Activated T-cell treated with anti-CD3 and anti-CD28 coated beads for 1 hour (primary cell): ENCODE data around the gene GRIA4.

ENCODE experiments used
- DNase-seq: peaks from one replicate; pipeline ENCODE4 v3.0.0-alpha.2; 2020; ENCODE audit warnings: low read depth

GRIA4 gene

DNA sequence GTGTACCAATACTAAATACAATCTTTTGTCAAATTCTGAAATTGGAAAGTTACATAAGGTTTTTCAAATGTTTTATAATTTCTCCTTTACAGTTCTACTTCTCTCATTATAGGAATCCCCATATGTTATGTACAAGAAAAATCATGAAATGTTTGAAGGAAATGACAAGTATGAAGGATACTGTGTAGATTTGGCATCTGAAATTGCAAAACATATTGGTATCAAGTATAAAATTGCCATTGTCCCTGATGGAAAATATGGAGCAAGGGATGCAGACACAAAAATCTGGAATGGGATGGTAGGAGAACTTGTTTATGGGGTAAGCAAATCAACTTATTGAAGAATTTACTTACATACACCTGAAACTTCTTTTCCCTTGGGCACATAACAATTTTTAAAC, 308.7 kb downstream of the GRIA4 start:
- no peak for DNase-seq

DNA sequence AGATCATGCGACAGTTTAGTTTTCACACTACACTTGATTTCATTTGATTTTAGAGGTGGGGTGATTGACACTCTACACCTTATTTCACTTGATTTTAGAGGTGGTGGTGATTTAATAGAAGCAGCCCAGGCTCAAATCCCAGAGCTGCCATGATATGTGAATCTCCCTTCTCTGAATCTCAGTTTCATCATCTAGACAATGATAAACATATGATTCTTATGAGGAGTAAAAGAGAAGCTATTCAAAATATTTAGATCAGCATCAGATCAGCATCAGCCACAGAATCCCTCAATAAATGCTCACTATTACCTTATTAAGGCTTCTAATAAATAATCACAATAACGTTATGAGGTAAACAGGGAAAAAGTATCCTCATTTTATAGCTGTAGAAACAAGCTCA, 313.4 kb downstream of the GRIA4 start:
- no peak for DNase-seq

DNA sequence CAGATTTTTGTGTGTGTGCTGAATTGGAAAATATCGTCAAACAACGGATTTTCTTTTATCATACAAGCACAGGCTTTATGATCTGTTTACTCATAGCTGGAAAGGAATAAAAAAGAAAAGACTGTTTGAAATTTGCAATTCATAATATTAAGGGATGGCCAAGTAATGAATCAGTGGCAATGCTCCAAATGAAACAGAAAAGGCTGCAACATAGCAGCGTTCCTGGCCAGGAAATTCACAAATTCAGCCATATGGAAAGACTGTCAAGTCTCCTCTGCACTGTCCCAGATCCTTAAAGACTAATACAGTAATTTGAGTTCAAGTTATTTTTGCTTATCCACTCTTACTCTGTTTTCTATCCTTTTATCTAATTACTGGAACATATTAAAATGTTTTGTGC, 313.9 kb downstream of the GRIA4 start:
- no peak for DNase-seq

DNA sequence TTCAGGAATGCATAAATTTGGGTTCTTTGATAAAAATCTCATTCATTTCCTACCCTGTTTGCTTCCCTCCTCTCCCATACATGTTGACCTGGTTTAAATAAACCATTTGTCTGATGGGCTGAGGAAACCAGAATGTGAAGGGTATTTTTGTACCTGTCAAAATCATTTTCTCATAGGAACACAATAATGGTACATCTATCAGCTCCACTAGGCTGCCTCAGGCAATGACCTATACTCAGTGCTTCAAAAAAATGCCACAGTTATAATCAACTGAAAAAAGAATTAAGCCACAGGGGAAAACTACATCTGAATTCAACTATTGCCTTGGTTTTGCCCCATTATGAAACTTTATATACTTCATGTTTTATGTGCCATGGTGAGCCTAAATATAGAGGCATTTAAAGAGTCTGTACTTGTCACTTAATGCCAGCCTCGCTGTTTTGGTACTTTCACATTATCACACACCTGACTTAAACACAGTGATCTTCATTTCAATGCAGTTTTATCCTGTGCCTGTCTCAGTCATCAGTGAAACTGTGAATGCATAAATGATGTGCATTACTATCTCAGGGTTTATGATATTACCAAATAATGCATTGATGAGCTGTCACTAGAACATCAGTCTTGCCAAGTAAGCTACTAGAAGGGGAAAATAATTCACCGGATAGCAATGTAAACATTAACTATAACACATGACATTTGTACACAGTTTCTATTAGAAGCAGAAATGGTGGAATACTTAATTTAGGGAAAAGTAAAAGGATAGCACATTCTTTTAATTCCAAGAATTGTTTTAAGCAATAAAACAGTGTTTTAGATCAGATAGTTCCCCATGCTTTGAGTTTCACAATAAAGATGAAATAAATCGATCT, 319.4 kb downstream of the GRIA4 start:
- DNase-seq, result no peak

DNA sequence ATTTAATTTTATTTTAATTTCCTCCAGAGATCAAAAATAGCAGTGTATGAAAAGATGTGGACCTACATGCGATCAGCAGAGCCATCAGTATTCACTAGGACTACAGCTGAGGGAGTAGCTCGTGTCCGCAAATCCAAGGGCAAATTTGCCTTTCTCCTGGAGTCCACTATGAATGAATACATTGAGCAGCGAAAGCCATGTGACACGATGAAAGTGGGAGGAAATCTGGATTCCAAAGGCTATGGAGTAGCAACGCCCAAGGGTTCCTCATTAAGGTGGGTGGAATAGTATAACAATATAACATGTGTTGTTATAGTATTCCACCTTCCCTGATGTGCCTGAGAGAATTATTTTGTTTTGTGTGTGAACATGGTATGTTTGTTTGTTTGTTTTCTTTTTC, 323.8 kb downstream of the GRIA4 start:
- DNase-seq, result no peak

DNA sequence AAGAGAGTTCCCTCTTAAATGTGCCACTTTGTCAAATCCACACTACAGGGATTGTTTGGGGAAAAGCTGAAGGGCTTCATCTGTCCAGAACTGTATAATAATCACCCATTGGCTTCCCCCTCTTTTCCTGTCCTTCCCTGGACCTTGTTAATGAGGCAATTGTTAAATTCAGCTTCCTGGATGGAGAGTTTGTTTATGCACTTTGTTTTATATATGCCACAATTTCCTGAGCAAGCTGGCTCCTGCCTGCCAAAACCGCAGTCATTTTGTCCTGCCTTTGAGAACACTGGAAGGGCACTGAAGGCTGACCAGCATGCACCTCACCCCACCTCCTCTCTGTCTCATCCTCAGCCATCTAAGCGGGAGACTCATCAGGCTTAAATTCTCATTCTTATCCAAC, 325.9 kb downstream of the GRIA4 start:
- DNase-seq, result no peak

DNA sequence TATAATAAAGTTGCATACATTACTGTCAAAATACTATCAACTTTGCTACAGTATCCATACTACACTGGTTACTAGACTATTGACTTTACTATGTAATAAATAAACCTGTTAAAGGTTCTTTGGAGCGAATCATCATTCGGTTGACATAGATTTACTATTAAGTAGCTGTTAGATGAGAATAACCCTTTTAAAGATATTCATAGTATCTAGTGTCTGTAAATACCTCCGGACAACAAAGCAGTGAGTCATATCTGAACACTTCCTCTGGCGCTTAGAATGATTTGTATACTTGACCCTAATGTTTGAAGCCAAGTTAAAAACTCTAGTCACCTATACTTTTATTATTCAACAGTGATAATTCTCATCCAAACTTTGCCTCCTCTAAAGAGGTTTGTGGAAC, 327.5 kb downstream of the GRIA4 start:
- no peak for DNase-seq

DNA sequence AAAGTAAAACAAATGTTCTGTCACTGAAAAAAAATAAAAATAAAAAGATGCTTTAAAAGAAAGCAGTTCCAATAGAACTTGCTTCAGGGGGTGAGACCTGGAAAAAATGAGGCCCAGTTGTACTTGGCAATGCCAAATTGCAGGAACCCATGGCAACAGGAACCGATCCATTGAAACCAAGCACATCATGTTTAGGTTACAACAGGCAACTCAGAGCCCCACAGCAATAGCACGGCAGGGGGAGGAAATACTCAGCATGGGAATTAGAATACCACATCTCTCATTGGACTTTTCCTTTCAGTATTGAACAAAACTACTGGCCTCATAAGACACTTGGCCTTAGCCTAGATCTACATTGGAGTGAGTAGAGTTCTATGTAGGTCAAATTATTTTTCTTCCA, 327.9 kb downstream of the GRIA4 start:
- DNase-seq, result no peak

DNA sequence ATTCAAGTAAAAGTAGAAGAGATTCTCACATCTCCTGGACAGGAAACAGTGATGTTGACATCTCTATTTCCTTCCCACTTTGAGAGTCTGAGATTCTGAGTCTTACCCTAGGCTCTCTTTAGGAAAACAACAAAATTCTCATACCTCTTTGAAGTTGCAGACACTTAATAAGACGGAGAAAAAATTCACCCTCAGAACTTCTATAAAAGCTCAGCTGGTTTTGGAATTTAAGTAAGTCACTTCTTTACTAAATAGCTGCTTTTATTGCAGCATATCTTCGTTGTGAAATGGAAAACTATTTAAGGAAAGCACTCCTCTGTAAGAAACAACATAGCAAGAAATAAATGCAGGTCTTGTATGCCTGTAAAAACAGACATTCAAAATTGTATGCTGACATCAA, 333.0 kb downstream of the GRIA4 start:
- no peak for DNase-seq

DNA sequence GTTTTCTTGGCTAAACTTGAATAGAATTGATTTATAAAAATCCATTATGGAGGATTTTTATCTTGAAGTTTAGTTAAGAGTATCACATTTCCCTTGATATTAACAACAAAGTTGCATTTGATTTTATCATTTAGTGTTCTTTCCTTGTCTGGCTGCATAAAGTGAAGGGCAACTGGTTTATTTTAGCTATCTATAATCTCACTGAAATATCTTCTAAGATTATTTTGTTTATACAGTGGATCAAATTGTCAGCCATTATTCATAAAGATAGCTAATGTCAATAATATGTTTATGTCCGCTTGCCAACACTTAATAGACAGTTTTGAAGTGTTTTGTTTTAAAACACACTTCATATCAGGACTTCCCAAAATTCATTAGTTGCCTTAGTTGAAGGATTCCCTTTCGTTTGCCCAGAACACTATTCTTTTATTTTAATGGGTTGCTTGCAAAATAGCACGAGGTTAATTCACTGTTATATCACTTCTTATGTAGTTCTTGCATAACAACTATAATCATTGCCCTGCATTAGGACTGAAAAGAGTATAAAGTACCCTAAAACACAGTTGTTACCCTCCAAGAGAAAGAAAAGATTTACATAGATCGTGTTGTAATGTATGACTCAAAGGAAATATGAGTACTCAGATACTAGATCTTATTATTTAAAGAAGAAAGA, 339.2 kb downstream of the GRIA4 start:
- no peak for DNase-seq

DNA sequence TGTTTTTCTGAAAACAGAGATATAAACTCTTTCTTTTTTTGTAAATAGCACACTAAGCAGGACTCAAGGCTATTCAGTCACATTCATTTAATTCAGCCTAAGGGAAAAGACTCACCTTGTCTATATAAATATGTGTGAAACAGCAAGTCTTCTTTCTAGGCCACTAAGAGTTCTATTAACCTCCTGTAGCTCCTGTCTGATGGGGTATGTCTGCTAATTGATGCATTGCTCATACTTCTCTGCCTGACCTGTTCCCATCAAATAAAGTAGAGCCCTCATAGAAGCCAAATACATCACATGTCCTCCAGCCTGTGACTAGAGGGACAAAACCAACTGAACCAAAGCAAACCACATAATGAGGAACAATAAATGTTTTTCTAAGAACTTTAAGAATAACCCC, 344.0 kb downstream of the GRIA4 start:
- DNase-seq, result no peak

DNA sequence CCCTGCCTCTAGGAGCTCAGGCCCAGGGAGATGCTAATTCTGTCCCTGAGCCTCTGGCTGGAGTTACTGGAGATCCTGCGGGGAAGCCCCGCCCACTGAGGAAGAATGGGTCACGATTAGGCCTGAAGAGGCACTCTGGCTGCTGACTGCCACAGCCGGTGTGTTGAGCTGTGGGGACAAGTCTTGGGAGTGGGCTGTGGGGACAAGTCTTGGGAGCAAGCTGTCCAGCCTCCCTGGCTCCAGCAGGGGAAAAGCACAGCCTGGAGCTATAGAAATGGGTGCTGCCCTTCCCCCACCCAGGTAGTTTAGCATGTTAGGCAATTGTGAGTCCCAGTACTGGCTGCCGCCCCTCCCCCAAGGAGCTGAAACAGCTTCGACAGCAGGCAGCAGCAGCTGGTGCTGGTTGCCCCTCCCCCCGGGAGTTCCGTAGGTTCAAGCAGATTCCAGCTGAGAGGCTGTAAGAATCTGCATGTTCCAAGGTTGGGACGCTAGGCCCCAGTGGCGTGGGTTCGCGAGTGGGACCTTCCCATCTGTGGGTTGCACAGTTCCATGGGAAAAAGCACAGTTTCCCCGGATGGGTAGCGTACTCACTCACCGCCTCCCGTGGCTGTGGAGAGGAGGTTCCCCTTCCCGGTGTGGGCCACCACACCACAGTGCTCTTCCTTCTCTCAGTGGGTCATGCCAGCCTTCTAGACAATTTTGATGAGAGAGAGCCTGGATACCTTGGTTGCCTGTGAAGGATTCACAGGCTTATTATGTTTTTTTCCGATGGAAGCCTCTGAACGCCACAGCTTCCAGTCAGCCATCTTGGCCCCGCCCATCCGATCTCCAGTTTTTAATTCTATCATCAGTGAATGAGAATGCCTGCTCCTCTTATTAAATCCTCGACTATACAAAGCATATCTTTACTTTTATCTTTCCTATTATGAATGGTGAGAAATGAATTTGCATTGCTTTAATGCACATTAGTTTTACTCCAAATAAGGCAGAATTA, 350.7 kb downstream of the GRIA4 start:
- DNase-seq, result no peak

DNA sequence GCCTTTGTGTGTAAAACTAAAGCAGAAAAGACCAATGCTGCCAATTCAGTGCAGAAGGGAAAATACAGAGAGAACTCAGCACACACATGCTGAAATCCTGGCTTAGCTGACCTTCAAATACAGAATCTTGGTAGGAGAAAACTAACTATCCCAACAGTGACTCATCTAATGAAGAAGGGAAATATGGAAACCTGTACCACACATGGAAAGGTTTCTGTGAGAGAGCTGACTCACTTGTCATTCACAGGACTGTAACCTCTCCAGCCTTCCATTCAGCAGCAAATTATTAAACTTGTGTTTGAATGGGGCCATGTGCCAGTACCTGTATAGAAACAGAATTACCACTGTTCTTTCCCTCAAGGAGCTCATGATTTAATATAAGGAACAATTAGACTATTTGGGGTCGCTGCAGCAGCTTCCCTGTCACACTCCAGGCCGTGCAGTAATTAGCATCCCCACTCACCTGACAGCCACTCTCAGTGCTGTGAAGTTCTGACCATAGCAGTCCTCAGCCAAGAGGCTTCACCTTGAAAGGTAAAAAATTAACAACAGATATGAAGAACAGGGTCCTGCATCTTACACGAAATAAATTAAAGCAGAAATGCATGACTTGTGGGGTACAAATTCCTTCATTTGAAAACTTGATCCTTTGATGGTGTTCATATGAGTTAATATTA, 358.3 kb downstream of the GRIA4 start:
- no peak for DNase-seq

DNA sequence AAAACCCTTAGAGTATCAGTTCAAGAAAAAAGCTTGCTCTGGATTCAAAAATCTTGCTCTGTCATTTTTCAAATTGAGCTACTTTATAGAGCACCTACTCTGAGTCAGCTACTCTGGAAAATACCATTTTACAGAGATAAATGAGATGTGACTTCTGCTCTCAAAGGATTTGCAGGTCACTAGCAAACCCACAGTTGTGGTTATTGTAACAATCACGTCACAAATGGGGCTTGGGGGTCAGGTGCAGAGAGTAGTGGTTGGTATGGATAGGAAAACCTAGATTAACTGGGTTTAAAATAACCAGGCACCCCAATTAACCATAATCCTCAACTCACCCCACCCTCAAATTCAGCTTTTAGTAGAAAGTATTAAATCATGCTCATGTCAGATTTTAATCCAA, 359.9 kb downstream of the GRIA4 start:
- no peak for DNase-seq

DNA sequence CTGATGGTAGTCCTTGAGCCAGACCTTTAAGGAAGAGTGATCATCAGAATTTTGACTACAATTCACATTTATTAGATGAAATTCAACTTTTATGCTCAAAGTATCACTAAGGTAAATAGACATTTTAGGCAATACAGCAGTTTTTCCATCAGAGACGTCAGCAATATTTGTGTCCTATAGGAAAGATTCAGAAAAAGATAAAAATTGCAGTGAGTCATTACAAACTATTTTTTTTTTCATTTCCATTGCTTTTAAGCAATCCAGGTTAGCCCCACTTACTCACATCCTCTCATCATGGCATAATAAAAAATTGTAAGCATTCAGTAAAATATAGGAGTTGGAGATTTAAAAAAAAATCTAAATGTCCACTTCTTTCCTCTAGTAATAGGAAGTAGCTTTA, 365.3 kb downstream of the GRIA4 start:
- no peak for DNase-seq

DNA sequence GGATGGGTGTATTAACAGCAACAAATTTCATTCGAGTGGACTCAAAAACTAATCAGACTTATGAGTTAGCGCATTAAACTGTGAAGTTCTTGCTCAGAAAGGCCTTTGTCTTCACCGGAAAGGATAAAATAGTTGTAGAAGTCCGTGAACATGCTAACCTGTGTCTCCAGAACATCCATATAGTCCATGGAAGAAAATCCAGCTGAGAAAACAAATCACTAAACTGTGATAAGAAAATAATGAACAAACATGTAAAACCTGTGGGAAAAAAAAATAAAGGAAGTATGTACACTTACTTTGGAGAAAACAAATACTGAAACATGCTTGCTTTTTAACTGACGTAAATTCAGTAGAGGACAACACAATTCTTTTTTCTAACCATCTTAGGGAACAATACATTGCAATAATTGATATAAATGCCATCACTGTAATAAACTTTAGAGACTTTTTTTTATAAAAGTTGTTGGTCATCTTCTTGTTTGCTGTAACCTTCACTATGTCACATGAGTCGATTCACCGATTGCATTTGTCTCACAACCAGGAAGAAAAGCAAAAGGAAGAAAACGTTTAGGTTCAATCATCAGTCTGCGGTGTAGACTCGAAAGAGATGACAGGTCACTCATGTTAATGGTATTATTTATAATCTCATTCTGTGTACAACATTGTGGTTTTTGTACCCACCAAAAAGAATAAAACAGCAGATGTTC, 370.3 kb downstream of the GRIA4 start:
- no peak for DNase-seq

DNA sequence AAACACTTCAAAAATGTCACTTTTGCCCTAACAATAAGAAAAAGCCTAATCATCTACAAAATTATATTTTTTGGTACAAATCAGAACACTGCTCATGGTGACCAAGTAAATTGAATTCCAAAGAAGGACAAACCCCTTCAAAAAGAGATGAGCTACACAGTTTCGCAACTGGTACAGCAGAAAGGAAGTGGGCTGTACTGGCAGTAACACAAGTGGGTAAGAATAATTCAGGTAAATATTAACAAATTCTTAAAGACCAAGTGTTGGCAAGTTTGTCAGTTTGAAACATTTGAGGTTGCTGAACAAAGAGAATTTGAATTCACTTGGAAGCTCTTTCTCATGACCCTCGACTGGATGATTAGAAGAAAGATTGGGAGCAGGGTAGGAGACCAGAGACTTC, 376.7 kb downstream of the GRIA4 start:
- DNase-seq, result no peak

DNA sequence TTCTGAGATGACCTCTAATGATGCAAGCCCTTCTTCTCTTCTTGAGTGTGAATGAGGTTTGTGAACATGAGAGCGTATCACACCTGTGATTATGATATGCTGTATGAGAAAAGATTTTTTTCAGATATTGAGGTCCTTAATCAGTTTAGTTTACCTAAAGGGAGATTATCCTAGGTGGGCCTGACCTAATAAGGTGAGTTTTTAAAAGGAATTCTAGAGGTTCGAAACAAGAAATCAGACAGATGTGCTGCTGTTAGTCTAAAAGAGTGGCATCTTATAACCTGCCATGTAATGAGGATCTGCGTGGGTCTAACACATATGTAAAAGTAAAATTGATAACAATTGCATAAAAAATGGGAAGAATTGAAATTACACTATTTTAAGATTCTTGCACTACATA, 378.3 kb downstream of the GRIA4 start:
- DNase-seq, result no peak

DNA sequence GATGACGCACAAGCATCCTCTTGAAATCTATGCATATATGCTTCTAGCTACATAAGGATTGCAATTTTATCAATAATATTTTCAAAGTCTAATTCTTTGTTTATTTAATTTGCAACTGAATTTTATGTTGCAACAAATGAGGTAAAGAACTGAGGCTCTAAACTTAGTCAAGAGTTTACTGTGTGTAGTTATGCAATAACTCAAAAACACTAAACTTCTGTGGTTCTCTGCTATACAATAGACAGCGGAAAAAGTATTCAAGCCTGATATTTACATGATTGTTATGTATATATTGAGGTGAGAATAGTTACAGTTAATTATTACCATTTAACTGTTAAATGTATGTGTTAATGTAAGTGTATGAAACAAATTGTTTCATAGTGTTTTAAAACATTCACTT, 379.3 kb downstream of the GRIA4 start:
- no peak for DNase-seq

DNA sequence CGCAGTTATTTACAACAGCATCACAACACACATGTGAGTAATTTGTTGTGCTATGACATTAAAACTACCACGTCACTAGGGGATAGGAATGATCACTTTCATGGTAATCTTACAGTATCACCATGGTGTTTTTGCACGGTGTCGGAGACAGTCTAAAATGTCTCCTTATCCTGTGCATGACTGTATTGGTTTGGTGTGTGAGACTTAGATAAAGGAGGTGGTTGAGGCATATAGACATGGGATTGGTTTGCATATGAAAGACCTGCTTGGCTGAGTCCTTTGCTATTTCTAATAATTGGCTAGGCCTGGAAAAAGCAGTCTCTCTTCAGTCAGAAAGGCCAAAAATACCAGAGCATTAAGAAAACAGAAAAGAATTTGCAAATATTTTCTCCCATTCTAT, 382.0 kb downstream of the GRIA4 start:
- DNase-seq, result no peak

DNA sequence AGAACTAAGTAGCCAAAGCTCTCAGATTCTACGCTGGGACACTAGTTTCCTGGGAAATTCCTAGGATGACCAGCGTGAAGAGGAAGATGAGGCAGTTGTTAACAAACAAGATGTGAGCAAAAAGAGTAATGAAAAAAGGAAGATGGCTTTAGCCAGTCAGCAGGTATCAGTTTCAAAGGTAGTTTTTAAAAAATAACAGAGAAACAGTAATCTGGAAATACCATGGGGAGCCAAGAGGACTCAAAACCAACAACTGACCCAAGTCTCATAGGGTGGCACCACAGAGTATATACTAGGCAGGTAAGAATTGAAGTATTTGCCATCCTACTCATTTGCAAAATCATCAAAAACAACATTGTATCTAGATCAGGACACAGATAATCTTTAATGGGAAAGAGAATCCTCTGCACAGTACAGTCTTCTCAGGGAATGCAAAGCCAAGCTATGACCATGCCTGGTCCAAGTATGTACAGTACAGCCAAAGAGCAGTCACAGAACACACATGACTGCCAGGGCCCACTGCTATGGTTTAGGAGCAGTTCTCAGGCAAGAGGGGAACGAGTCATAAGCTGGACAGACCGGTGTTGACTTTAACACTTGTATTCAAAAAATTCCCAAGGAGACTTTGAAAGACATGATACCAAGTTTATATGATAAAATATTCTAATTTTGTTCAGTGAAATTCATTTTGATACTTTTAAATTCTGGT, 391.6 kb downstream of the GRIA4 start:
- no peak for DNase-seq
